Fibroblast of pulmonary artery (primary cell): ENCODE measurements around the gene THOC6.

Source experiments
- DNase-seq: peaks from one replicate; pipeline ENCODE4 v3.0.0-alpha.2; 2010; ENCODE audit warnings: low read depth
- H3K4me3 ChIP-seq: replicated peaks from 2 replicates; pipeline ENCODE4 v1.5.1; 2011; ENCODE audit warnings: low read depth, mild to moderate bottlenecking, control low read depth, low read length, moderate library complexity
- TF ChIP-seq, protein P1 (sequence below): IDR thresholded peaks from 2 replicates; pipeline ENCODE4 v1.5.1; 2011; ENCODE audit warnings: mild to moderate bottlenecking, control low read depth, low read length, inconsistent platforms; ENCODE audit errors: missing control alignments

The THOC6 gene

DNA sequence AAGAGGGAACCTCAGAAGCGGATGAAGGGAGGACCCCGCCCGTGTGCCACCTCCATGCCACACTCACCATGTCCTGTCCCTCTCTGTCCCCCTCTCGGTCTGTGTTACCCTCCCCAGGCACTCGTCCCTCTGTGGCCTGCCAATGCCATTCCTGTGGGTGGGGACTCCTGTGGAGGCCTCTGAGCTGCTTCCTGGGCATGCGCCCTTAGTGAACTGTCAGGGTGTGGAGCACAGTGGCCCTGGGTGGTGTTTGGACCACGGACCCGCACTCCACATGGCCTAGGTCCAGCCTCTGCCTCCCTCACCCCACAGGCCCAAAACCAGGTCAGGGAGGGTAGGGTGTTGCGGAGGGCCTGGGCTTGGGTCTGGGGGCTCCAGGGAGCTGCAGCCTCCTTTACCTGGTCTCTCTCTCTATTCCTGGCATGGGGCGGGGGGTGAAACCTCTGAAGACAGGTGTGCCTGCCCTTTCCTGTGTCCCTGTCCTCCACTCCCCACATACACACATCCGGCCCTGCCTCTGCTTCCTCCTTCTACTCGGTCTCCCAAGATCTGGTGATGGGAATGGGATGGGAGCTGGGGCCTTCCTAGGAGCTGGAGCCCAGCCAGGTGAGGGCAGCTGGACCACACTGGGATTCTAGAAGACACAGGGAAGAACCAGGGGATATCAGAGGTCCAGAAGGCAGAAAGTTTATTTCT is 32.1 kb upstream of the THOC6 start:
- TF ChIP-seq, protein P1, sequence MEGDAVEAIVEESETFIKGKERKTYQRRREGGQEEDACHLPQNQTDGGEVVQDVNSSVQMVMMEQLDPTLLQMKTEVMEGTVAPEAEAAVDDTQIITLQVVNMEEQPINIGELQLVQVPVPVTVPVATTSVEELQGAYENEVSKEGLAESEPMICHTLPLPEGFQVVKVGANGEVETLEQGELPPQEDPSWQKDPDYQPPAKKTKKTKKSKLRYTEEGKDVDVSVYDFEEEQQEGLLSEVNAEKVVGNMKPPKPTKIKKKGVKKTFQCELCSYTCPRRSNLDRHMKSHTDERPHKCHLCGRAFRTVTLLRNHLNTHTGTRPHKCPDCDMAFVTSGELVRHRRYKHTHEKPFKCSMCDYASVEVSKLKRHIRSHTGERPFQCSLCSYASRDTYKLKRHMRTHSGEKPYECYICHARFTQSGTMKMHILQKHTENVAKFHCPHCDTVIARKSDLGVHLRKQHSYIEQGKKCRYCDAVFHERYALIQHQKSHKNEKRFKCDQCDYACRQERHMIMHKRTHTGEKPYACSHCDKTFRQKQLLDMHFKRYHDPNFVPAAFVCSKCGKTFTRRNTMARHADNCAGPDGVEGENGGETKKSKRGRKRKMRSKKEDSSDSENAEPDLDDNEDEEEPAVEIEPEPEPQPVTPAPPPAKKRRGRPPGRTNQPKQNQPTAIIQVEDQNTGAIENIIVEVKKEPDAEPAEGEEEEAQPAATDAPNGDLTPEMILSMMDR, result no peak
- H3K4me3 ChIP-seq, result no peak overlapping the region
- no peak for DNase-seq

DNA sequence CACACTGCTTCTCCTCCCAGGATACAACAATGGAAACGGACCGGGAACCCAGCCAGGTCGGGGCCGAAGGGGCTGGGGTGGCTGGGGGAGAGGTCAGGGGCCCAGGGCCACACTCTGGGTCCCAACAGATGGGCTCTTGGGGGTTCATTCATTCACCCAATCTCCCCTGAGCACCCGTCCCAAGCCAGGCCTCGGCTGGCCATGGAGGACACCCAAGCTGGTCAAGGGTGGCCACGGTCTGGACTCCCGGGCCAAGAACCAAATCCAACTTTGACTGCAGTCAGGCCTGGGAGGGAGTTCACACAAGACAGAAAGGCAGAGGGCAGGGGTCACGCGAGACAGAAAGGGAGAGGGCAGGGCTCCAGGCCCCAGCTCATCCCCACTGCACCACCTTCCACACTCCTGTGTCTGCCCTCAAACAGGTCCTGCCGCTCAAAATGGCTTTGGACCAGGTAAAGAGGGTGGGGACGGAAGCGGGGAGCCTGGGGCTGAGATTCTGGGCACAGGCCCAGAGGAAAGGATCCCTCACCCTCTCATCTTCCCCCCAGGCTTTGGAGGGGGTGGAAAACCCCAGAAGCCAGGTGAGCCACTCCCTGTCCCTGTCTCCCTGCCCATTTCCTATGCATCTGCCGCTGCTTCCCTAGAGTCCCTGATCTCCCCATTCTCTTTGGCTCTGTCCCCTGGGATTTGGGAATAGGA is 31.3 kb upstream of the THOC6 start:
- no peak overlapping the region for H3K4me3 ChIP-seq
- TF ChIP-seq, protein P1, result no peak
- DNase-seq, result no peak

DNA sequence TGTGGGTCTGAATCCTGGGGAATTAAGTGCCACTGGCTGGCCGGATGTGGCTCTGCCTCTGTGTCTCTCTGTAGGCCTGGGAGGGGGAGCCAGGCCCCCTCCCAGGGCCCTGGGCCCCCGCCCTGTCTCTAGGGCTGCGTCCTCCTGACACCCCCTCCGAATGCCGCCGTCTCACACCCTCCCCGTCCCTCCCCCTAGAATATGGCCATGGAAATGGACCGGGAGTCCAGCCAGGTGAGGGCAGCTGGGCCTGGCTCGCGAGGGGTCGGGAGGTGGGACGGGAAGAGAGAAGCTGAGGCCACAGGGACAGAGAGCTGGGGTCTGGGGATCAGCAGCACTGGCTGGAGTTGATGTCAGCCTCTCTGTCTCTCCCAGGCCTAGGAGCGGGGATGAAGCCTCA is 27.5 kb upstream of the THOC6 start:
- no peak overlapping the region for H3K4me3 ChIP-seq
- no peak for DNase-seq
- TF ChIP-seq, protein P1, result no peak

DNA sequence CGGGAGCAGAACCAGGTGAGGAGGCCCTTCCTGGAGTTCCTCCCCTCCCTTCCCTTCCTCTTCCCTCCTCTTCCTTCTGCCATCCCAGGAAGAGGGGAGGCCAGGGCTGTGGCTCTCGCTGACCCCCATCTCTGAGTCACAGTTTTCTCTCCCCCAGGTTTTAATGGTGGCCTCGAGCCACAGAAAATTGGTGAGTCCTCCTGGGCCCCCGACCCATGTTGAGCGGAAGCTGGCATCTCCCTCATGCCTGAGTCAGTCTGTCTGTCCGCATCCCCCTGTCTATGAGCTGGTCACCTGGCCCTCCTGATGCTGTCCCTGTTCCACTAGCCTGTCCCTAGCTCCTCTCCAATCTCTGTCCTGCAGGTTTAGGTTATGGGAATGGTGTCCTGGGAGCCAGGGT is 23.9 kb upstream of the THOC6 start:
- H3K4me3 ChIP-seq, result no peak overlapping the region
- TF ChIP-seq, protein P1, result no peak
- no peak for DNase-seq

DNA sequence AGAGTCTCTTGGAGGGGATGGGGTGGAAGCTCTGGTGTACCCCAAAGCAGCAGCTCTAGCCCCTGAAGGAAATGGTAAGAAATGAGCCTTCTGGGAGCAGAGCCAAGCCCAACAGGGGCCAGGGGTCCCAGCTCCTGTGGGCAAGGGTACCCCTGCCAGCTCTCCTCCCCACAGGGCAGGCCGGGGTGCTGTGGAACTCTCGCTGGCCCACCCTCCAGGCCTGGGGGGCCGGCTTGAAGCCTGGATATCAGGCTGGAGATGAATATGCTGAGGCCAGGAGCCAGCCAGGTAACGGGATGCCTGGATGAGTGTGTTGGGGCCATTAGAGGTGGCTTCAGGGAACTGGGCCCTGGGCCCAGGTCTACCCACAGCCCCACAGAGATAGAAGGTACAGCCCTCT is 23.3 kb upstream of the THOC6 start:
- TF ChIP-seq, protein P1, result no peak
- no peak for DNase-seq
- no peak overlapping the region for H3K4me3 ChIP-seq

DNA sequence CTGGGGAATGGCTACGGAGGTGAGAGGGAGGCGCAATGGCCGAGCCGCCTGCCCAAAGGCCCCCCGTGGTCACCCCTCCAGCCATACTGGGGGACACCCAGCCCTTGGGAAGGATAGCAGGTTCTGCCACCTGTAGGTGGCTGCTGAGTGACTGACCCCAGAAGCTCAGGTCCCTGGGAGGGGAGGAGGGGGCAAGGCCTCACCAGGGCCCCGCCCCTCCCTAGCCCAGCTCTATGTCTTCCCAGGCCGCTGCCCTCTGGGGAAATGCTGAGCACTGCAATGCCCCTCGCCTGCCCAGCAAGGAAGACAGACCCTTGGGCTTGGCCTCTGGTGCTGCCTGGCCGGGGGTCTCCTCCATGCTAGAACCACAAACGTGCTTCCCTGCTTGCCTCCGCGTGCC is 22.5 kb upstream of the THOC6 start:
- H3K4me3 ChIP-seq, result no peak overlapping the region
- TF ChIP-seq, protein P1, result no peak
- no peak for DNase-seq
